Activated CD4-positive, CD25-positive, alpha-beta regulatory T cell (primary cell): Measurements from ENCODE around the gene CALML5.

Source experiments
- DNase-seq, 4 experiments: peaks; one replicate each; lab custom pipeline; 2025; lab: John Stamatoyannopoulos, UW

The CALML5 gene

GRCh38 chr10:5515948-5516761 is 16.8 kb upstream of the CALML5 start:
- DNase-seq, result no peak

GRCh38 chr10:5514226-5514850 is 15.0 kb upstream of the CALML5 start:
- DNase-seq, result no peak

GRCh38 chr10:5512881-5513612 is 13.7 kb upstream of the CALML5 start:
- DNase-seq, result no peak

GRCh38 chr10:5512331-5512730 is 13.0 kb upstream of the CALML5 start:
- no peak for DNase-seq

DNA sequence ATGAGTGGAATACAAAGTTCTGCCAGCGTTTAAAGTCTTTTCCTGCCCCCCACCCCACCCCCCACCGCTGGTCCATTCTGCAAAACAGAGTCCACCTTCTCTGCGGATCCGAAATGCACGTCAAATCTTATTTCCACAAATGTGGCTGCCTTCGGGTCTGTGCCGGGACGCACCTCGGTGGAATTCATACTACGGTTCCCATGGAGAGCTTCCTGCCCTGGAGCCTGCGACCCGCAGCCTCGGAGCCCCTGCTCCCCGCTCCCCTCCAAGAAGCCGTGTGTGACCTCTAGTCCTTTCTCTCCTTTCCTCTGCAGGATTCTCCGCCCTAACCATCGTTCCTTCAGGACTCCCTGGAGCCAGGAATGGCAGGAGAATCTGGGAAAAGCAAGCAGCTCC is 12.5 kb upstream of the CALML5 start:
- DNase-seq, result no peak

- no peak for DNase-seq
Measured at GRCh38 chr10:5511231-5511884, 12.0 kb upstream of the CALML5 start.

GRCh38 chr10:5510281-5511072 is 11.1 kb upstream of the CALML5 start:
- DNase-seq, result no peak

DNA sequence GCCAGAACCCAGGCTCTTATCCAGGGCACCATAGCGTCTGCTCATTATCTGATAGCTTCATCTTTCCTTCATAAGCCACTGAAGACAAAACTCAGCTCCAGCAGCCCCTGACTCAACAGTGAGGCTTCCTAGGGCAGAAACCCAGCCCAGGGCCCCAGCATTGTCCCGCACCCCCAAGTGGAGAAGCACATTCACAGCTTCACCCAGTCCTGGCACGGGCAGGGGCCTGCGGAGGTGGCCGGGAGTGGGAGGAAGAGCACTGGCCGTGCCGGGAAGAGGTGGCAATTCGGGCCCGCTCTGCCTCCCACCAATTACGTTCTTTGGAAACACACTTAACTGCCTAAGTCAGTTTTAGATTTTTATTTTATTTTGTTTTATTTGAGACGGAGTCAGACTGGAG is 10.3 kb upstream of the CALML5 start:
- DNase-seq, result no peak

DNA sequence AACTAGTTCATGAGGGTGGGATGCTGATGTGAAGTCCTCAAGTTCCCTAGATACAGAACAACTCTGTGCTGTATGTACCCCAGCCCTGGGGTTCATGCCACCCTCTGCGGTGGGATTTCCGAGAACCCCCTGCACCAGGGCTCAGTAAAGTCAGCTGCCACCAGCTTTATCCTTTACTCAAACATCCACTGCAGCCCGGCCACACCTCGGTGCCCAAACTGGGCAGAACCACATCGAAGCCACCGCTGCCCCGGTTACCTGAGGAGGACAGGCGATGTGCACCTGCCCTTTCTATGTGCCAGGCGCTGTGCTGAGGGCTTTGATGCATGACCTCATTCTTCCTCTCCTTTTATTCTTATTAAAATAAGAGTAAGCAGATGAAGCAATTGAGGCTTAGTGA is 9.9 kb upstream of the CALML5 start:
- no peak for DNase-seq

DNA sequence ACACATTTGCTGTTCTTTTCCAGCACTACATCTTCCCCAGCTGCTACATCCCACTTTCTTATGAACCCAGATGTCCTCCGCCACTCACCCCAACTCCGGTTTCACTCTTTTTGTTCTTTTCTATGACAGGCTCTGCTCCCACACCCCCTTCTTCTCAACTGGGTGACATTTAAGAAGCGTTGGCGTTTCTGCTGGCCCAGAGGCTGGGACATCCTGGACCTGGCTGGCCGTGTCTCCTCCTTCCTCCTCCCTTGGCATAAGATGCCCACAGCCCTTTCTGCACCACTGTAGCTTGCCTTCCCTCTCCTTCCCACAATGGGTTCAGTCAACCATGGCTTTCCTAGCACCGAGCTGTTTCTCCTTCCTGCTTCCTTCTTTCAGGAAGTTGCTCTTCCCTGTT is 9.4 kb upstream of the CALML5 start:
- no peak for DNase-seq

GRCh38 chr10:5508161-5508604 is 8.8 kb upstream of the CALML5 start:
- no peak for DNase-seq

GRCh38 chr10:5507649-5508131 is 8.3 kb upstream of the CALML5 start:
- no peak for DNase-seq

GRCh38 chr10:5506751-5507648 is 7.6 kb upstream of the CALML5 start:
- no peak for DNase-seq

- no peak for DNase-seq
Measured at GRCh38 chr10:5506246-5506645, 6.9 kb upstream of the CALML5 start.

GRCh38 chr10:5504146-5505072 is 5.0 kb upstream of the CALML5 start:
- no peak for DNase-seq

DNA sequence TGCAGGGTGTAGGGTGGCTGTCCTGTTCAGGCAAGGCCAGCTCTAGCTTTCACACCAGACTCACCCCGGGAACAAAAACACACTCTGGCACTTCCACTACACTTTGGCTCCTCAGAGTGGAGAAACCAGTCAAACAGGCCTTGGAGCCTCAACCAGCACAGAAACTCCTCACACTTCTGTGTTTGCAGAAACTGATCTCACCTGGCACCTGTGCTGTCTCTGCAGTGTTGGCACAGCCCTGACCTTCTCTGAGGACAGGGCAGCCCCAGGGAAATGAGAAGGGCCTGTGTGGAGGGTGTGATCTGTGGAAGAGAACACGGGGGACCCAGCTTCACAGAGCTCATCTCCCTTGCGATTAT is 4.1 kb upstream of the CALML5 start:
- DNase-seq, result no peak

- no peak for DNase-seq
Measured at GRCh38 chr10:5502571-5503476, 3.5 kb upstream of the CALML5 start.

GRCh38 chr10:5502061-5502521 is 2.7 kb upstream of the CALML5 start:
- DNase-seq, result no peak
